DOHH2 (cell line): Measurements from ENCODE around the gene DACT2.
"Not testable (repeated sequence)": the region's sequence is repeated elsewhere in the genome, so short reads cannot be mapped to it uniquely, and the experiment has no call there.

Experiments used
- H3F3A ChIP-seq: fragments of 200-600 bp; sonication (generic), shearing (Covaris generic); 2 replicates; pipeline ENCODE4 v1.6.0; 2016; ENCODE audit warnings: antibody characterized with exemption, mild to moderate bottlenecking; ENCODE audit not compliant: control insufficient read depth, insufficient read depth
- H3K27ac ChIP-seq: fragments of 200-600 bp; sonication (generic); 2 replicates; pipeline ENCODE4 v1.5.1; 2014; ENCODE audit warnings: low read depth, mild to moderate bottlenecking, low read length, moderate library complexity
- H3K27me3 ChIP-seq: fragments of 200-600 bp; sonication (generic); 2 replicates; pipeline ENCODE4 v1.6.1; 2014; ENCODE audit warnings: mild to moderate bottlenecking, low read length, mixed read lengths; ENCODE audit not compliant: control insufficient read depth
- H3K36me3 ChIP-seq: fragments of 200-600 bp; sonication (generic); 2 replicates; pipeline ENCODE4 v1.6.1; 2014; ENCODE audit warnings: mild to moderate bottlenecking, low read length, moderate library complexity, mixed read lengths; ENCODE audit not compliant: control insufficient read depth
- H3K4me1 ChIP-seq: fragments of 200-600 bp; sonication (generic); 2 replicates; pipeline ENCODE4 v1.6.1; 2014; ENCODE audit warnings: mild to moderate bottlenecking, low read length, mixed read lengths; ENCODE audit not compliant: control insufficient read depth
- H3K4me2 ChIP-seq: fragments of 200-600 bp; sonication (generic); 2 replicates; pipeline ENCODE4 v1.6.0; 2014; ENCODE audit warnings: mild to moderate bottlenecking, low read length, moderate library complexity
- H3K4me3 ChIP-seq: fragments of 200-600 bp; sonication (generic); 2 replicates; pipeline ENCODE4 v1.5.1; 2014; ENCODE audit warnings: mild to moderate bottlenecking, low read length, mixed read lengths
- H3K79me2 ChIP-seq: fragments of 200-600 bp; sonication (generic); 2 replicates; pipeline ENCODE4 v1.6.1; 2014; ENCODE audit warnings: mild to moderate bottlenecking, low read length, mixed read lengths; ENCODE audit not compliant: control insufficient read depth
- H3K9me2 ChIP-seq: fragments of 200-600 bp; sonication (generic); replicated peaks from 2 replicates; pipeline ENCODE4 v1.6.1; 2014; ENCODE audit warnings: mild to moderate bottlenecking, low read length, mixed read lengths; ENCODE audit not compliant: control insufficient read depth
- H3K9me3 ChIP-seq: fragments of 200-600 bp; sonication (generic); 2 replicates; pipeline ENCODE4 v1.6.1; 2014; ENCODE audit warnings: antibody characterized with exemption, low read length, mixed read lengths; ENCODE audit not compliant: control insufficient read depth, insufficient read depth
- H4K20me1 ChIP-seq: fragments of 200-600 bp; sonication (generic); 2 replicates; pipeline ENCODE4 v1.6.0; 2014; ENCODE audit warnings: low read depth, mild to moderate bottlenecking, antibody characterized with exemption, low read length, moderate library complexity; ENCODE audit not compliant: control insufficient read depth, insufficient read depth
- EZH2phosphoT487 ChIP-seq: fragments of 200-600 bp; sonication (generic); IDR thresholded peaks from 2 replicates; pipeline ENCODE4 v1.6.1; 2017; ENCODE audit warnings: borderline replicate concordance, mild to moderate bottlenecking, antibody characterized with exemption, low read length, moderate library complexity, mixed read lengths
- TF ChIP-seq, protein P1 (sequence below): fragments of 200-600 bp; sonication (generic); IDR thresholded peaks from one replicate; pipeline ENCODE4 v1.5.1; 2014; ENCODE audit warnings: antibody characterized with exemption, mild to moderate bottlenecking, low read depth, low read length; ENCODE audit not compliant: poor library complexity, severe bottlenecking

The DACT2 gene

DNA sequence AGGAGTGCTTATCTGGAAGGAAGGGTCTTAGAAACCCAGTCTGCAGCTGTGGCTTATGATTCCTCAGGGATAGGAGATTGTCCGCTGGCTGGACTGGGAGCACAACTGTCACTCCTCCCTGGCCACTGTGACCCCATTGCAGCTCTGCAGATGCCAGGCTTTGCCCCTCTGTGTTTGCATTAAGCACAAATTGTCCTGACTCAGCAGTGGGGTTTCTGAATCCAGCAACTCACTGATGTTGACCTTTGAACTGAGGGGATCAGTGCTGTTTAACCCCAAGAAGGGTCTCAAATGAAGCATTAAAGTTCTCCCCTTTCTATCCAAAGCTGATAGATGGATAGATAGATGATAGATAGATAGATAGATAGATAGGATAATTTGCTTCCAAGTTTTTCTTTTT lies 29.5 kb downstream of the DACT2 start:
- H3K27me3 ChIP-seq, result no peaks in the 10 kb centered on the region
- H3K4me1 ChIP-seq, result no peaks in the 10 kb centered on the region
- no peak overlapping the region for H3K4me2 ChIP-seq
- H4K20me1 ChIP-seq, result no peaks in the 10 kb centered on the region
- TF ChIP-seq EZH2phosphoT487, result no peak
- TF ChIP-seq, protein P1, sequence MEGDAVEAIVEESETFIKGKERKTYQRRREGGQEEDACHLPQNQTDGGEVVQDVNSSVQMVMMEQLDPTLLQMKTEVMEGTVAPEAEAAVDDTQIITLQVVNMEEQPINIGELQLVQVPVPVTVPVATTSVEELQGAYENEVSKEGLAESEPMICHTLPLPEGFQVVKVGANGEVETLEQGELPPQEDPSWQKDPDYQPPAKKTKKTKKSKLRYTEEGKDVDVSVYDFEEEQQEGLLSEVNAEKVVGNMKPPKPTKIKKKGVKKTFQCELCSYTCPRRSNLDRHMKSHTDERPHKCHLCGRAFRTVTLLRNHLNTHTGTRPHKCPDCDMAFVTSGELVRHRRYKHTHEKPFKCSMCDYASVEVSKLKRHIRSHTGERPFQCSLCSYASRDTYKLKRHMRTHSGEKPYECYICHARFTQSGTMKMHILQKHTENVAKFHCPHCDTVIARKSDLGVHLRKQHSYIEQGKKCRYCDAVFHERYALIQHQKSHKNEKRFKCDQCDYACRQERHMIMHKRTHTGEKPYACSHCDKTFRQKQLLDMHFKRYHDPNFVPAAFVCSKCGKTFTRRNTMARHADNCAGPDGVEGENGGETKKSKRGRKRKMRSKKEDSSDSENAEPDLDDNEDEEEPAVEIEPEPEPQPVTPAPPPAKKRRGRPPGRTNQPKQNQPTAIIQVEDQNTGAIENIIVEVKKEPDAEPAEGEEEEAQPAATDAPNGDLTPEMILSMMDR, result no peak
- no peaks in the 10 kb centered on the region for H3K79me2 ChIP-seq
- no peaks in the 10 kb centered on the region for H3K9me2 ChIP-seq
- no peaks in the 10 kb centered on the region for H3K9me3 ChIP-seq
- H3K4me3 ChIP-seq, result no peak overlapping the region
- no peaks in the 10 kb centered on the region for H3K36me3 ChIP-seq
- H3K27ac ChIP-seq, result no peak overlapping the region
- H3F3A ChIP-seq, result no peaks in the 10 kb centered on the region

DNA sequence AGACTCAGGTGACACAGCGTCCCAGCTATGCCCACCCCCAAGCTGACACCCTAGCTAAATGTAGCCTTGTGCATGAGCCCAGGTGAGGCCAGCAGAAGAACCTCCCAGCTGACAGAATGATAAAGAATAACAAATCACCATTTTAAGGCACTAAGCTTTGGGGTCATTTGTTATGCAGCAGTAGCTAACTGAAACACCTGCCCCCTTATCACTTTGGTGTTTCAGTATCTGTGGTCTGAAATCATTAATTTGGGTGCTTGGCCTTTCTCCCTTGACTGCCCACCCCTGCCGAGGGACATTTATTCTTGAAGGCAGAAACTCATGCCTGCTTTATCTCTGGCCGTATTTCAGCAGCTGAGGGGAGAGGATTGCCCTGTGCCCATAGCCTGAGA lies 30.0 kb downstream of the DACT2 start:
- H3F3A ChIP-seq, result no peaks in the 10 kb centered on the region
- no peaks in the 10 kb centered on the region for H3K36me3 ChIP-seq
- no peak for TF ChIP-seq EZH2phosphoT487
- TF ChIP-seq, protein P1, result no peak
- no peaks in the 10 kb centered on the region for H4K20me1 ChIP-seq
- no peak overlapping the region for H3K4me3 ChIP-seq
- H3K9me3 ChIP-seq, result no peaks in the 10 kb centered on the region; the same call in 1 of the 2 replicates
- no peaks in the 10 kb centered on the region for H3K27me3 ChIP-seq
- no peaks in the 10 kb centered on the region for H3K79me2 ChIP-seq
- H3K9me2 ChIP-seq, result no peaks in the 10 kb centered on the region
- H3K4me1 ChIP-seq, result no peaks in the 10 kb centered on the region
- H3K27ac ChIP-seq, result no peak overlapping the region
- no peak overlapping the region for H3K4me2 ChIP-seq

DNA sequence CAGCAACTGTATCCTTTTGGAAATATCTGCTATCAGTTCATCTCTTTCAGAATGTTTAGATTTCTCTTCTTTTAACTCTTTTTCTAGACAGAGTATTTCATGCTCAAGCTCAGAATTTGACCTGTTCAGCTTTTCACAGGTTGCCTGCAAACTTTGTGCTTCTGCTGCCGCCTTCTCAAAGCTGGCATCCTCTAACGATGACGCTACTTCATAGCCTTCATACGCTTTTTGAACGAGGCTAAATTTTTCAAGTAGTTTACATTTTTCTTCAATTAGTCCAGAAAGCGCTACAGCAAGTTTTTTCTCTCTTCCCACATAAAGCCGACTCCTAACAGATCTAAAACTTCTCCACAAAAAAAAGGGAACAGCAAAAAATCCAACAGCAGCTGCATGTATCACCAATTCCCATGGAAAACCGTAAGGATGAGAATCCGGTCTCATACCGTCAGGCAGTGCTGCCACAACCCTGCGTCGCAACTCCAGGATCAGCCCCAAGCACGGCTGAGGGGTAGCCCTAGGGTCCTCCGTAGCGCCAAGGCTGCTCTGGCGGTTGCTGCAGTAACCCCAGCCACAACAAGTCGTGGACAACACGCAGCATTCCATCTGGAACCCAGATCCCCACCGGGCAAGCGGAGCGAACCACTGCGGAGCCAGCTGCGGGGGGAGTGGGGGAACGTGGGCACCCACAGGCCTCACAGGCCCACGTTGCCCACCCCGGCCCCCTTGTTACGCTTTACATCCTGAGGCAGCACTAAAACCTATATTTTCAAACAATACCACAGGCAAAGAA lies 30.6 kb downstream of the DACT2 start:
- H3K27ac ChIP-seq, result no peak overlapping the region
- H3K79me2 ChIP-seq, result no peaks in the 10 kb centered on the region
- no peaks in the 10 kb centered on the region for H3K27me3 ChIP-seq
- no peaks in the 10 kb centered on the region for H3F3A ChIP-seq
- H3K4me3 ChIP-seq, result no peak overlapping the region
- H3K9me3 ChIP-seq, result no peaks in the 10 kb centered on the region; the same call in 1 of the 2 replicates
- TF ChIP-seq, protein P1, result no peak
- no peak for TF ChIP-seq EZH2phosphoT487
- H3K36me3 ChIP-seq, result no peaks in the 10 kb centered on the region
- H3K4me1 ChIP-seq, result no peaks in the 10 kb centered on the region
- H3K9me2 ChIP-seq, result no peaks in the 10 kb centered on the region
- no peak overlapping the region for H3K4me2 ChIP-seq
- no peaks in the 10 kb centered on the region for H4K20me1 ChIP-seq

DNA sequence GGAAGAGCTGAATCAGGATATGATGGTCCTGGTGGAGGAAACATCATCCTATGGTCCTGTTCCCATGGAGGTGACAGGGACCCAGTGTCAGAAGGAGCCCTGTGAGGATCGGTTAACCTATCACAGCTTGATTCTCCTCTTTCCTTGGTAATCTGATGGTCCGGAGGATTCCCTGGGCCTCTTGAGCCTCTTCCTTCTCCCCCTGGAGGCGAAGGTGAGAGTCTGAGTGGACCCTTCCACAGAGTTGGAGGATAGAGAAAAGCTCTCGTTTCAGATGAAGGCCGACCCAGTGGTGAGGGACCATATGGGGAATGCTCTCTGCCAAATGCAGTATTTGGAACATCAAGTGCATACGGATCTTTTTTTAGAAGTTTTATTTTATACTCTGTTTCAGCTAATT lies 32.1 kb downstream of the DACT2 start:
- not testable (repeated sequence) for H3K4me1 ChIP-seq, H3F3A ChIP-seq, H3K79me2 ChIP-seq, H3K27ac ChIP-seq, H3K4me3 ChIP-seq, H4K20me1 ChIP-seq, H3K9me3 ChIP-seq, H3K9me2 ChIP-seq, H3K27me3 ChIP-seq, H3K36me3 ChIP-seq, H3K4me2 ChIP-seq

DNA sequence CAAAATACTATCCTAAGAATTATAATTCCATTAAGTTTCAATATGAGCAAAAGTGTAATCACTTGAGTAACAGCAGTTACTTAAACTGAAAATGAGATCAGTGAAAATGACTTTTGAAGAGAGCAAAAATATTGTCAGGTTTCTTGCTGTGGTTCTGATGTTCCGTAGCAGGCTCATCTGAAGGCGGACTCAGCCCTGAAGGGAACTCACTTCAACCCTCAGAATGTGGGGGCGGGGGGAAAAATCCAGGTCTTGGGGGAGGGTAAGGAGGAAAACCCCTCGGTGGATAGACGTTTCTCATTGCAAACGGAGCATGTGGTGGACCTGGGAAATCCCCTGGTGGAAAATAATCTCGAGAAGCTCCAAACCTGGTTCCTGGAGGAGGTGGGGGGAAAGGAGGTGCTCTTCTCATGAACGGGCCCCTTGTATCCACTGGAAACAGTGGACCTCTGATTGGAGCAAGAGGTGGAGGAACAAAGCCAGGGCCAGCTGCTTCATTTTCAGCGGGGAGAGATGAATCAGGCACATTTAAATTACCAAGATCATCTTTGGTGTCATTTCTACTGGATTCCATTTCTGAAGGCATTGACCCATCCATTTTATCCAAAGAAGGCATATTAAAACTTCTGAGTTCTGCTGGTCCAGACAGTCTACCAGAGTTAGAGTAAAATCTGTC lies 32.7 kb downstream of the DACT2 start:
- not testable (repeated sequence) for H3K27ac ChIP-seq, H3K27me3 ChIP-seq, H3K9me2 ChIP-seq, H3K4me2 ChIP-seq, H3K4me3 ChIP-seq, H3F3A ChIP-seq, H3K79me2 ChIP-seq, H4K20me1 ChIP-seq, H3K4me1 ChIP-seq, H3K9me3 ChIP-seq, H3K36me3 ChIP-seq
